ENCODE data around the gene TRPM4.
A peak's percentile ranks its signal among the peaks of the same experiment; 100 is the strongest.
"Not testable (repeated sequence)": the region's sequence is repeated elsewhere in the genome, so short reads cannot be mapped to it uniquely, and the experiment has no call there.

TRPM4 gene

DNA sequence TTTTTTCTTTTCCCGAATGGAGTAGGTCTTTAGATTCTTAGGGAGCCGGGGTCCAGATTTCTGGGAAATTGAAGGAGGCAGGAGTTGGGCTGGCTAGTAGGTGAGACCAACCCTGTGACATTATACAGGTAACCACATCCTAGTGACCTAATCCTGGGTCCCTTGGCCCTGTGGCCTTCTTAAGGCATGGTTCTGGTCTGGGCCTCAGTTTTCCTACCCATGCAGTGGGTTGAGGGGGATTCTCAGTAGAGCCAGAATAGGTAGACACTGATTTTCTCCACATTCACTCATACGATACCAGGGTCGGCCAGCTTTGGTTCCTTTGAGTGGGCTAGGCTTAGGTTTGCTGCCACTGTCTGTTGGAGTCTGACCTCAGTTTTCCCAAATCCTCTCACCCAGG lies 31.0 kb upstream of the TRPM4 start:
- no peak for DNase-seq (ENCODE audit: low read depth in 3 of 3, low spot score in 1 of 3)

DNA sequence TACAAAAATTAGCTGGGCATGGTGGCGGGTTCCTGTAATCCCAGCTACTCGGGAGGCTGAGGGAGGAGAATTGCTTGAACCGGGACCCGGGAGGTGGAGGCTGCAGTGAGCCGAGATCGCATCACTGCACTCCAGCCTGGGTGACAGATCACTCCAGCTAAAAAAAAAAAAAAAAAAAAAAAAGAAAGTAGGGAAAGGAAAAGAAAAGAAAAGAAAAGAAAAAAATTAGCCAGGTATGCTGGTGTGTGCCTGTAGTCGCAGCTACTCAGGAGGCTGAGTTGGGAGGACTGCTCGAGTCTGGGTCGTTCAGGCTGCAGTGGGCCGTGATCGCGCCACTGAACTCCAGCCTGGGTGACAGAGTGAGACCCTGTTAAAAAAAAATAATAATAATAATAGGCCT lies 30.4 kb upstream of the TRPM4 start:
- not testable (repeated sequence) for DNase-seq (ENCODE audit: low read depth in 3 of 3, low spot score in 1 of 3)

DNA sequence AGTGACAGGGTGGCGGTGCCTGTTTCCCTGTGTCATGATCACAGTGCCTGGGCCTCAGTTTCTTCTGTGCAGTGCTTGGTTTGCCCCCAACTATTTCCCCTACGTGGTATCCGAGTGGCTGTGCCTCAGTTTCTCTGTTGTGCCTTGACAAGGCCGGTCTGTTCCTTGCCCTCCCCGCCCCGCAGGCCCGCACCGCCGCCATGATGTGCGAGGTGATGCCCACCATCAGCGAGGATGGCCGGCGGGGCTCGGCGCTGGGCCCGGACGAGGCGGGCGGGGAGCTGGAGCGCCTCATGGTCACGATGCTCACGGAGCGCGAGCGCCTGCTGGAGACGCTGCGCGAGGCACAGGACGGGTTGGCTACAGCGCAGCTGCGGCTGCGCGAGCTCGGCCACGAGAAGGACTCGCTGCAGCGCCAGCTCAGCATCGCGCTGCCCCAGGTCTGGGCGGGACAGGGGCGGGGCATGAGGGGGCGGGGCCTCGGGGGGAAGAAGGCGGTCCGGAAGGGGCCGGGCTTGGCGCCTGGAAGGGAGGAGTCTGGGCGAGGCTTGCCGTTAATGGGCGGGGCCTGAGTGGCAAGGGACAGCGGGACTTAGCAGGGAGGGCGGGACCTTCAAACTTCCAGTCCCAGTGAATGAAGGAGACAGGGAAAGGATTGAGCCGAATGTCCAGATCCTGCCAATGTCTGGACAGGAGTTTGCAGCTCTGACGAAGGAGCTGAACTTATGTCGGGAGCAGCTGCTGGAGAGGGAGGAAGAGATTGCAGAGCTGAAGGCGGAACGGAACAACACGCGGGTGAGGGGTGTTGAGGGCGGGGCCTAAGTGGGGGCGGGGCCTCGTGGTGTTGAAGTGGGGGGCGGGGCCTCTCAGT lies 29.7 kb upstream of the TRPM4 start:
- DNase-seq (ENCODE audit: low read depth in 3 of 3, low spot score in 1 of 3) = peak; percentile 87 to 93 (median 87)

DNA sequence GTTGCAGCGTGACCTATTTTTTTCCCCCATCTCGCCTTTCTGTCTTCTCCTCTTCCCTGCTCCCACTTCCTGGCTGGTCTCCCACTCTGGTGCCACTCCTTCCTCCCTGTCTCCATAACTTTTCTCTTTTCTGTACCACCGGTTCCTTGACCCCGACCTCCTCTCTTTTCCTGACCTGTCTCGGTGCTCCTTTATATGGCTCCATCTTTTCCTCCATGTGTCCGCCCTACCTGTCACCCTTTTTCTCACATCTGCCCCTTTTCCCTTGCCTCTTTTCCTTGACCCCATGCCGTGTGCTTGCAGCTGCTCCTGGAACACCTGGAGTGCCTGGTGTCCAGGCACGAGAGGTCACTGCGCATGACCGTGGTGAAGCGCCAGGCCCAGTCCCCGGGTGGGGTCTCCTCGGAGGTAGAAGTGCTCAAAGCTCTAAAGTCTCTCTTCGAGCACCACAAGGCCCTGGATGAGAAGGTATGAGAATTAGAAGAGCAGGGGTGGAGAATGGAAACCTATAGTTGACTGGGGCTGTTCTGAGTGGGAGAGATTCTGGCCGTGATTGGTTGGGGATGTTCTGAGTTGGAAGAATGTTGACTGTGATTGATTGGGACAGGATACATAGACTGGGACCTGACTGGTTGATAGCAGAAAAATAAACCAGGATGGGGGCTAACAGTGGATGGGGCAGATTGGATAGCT lies 28.9 kb upstream of the TRPM4 start:
- no peak for DNase-seq (ENCODE audit: low read depth in 3 of 3, low spot score in 1 of 3)

DNA sequence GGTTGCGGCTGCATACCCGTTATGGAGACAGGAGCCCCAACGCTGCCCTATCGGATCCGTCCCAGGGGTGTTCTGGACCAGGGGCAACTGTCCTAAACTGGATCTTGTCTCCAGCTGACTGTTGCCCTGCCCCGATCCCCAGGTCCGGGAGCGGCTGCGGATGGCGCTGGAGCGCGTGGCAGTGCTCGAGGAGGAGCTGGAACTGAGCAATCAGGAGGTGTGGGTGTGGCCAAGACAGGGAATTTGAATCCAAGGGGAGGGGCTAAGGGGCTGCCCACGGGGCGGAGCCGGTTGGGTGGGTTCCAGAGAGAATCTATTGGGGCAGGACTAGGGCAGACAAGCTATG lies 28.4 kb upstream of the TRPM4 start:
- no peak for DNase-seq (ENCODE audit: low read depth in 3 of 3, low spot score in 1 of 3)

DNA sequence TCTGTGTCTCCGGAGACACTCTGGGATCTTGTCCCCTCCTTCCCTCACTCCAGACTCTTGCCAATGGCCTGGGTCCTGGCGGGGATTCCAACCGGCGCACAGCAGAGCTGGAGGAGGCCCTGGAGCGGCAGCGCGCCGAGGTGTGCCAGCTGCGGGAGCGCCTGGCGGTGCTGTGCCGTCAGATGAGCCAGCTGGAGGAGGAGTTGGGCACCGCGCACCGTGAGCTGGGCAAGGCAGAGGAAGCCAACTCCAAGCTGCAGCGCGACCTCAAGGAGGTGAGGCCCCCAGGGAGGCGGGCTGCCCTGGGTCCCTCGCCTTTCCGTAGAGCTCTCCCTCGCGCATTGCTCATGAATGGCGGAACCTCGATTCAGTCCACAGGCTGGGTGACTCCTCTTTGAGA lies 27.3 kb upstream of the TRPM4 start:
- DNase-seq (ENCODE audit: low read depth in 3 of 3, low spot score in 1 of 3) = no peak

DNA sequence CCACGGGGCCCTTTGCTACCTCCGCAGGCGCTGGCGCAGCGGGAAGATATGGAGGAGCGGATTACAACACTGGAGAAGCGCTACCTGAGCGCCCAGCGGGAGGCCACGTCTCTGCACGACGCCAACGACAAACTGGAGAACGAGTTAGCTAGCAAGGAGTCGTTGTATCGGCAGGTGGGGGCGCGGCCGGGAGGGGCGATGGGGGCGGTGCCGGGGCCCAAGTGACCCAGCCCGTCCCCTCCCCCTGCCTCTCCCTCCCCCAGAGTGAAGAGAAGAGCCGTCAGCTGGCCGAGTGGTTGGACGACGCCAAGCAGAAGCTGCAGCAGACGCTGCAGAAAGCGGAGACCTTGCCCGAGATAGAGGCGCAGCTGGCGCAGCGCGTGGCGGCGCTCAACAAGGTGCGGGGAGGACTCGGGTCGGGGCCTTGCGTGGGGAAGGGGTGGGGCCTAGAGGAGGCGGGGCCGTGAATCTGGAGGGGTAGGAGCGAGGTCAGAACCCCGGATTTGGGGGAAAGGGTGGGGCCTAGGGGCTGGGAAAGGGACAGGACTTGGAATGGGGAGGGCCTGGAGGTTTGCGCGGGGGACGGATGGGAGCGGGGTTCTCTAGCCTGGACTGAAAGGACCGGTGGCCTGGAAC lies 24.5 kb upstream of the TRPM4 start:
- no peak for DNase-seq (ENCODE audit: low read depth in 3 of 3, low spot score in 1 of 3)

DNA sequence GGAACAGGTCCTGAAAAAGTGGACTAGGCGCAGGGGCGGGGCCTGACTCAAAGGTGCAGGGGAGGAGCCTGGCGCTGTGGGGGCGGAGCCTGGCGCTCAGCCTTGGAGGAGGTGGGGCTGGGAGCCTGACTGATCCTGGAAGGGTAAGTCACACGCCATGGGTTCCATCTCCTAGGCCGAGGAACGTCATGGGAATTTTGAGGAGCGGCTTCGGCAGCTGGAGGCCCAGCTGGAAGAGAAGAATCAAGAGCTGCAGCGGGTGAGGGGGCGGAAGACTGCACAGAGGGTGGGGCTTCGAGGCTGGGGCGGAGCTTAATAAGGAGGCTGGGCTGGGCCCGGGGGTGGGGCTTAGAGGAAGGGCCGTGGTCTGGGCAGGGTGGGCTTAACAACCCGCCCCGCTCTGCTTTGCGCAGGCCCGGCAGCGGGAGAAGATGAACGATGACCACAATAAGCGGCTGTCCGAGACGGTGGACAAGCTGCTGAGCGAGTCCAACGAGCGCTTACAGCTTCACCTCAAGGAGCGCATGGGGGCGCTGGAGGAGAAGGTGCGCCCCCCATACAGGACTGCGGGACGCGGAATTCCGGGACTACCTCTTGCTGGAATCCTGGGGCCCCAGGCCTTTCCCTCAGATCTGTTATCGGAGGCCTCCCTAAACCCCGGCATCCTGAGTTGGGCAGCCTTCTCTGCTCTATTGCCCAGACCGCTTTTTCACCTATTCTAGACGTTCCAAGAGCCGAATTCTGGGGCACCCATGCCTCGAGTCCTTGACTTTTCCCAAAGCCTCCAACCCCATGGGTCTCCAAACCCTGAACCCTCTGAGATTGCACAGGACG lies 23.8 kb upstream of the TRPM4 start:
- DNase-seq (ENCODE audit: low read depth in 3 of 3, low spot score in 1 of 3) = no peak

DNA sequence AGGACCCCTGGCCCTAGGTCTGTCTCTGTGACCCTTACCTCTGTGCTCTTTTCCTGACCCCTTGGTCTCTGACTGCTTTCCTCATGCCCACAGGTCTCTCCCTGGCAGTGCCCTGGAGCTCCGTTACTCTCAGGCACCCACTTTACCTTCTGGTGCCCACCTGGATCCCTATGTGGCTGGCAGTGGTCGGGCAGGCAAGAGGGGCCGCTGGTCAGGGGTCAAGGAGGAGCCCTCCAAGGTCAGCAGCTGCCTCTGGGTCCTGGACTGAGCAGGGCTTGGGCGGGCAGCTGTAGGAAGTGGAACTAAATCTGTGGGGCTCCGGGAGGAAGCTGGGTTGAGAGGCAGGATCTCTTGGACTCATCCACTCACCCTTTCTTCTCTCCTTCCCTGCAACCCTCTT lies 21.9 kb upstream of the TRPM4 start:
- no peak for DNase-seq (ENCODE audit: low read depth in 3 of 3, low spot score in 1 of 3)

DNA sequence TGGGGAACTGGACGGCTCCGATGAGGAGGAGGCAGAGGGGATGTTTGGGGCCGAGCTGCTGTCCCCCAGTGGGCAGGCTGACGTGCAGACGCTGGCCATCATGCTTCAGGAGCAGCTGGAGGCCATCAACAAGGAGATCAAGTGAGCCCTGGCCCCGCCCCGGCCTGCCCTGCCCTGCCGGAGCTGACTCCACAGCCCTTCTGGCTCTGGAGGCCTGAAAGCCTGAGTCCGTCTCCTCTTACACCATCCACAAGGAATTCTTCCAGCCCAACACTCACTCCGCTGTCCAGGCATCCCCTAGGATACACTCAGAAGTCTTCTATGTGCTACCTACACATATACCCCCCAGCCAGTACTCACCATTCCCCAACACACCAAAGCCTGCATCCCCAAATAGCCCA lies 20.8 kb upstream of the TRPM4 start:
- DNase-seq (ENCODE audit: low read depth in 3 of 3, low spot score in 1 of 3) = no peak

DNA sequence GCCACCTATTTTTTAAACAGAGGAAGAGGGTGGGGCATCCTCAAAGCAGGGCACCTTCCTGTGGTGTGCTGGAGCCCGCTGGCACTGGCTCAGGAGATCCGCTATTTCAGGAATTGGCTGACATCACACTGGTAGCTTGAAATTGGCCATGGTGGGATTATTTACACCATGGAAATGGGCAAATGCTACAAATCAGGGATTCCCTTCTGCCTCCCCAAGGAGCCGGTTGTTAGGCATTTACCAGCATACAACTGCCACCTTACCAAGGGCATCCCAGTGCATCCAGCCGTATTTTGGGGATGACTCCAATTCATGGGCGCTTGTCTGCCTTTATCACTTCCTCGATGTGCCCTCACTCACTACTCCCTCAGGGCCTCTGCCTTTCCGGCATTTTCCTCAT lies 16.6 kb upstream of the TRPM4 start:
- DNase-seq (ENCODE audit: low read depth in 3 of 3, low spot score in 1 of 3) = no peak

DNA sequence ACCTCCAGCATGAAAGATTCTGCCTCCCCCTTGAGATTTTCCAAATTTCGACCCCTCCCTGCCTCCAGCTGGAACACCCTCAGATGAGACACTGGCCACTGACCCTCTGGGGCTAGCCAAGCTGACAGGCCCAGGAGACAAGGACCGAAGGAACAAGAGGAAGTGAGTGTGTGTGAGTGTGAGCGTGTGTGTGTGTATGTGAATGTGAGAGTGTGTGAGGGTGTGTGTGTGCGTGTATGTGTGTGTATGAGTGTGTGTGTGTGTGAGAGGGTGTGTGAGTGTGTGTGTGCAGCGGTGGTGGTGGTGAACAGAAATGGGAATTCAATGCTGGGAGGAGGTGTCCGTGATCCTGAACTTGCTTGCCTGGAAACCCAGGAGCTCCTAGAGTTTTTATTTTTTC lies 16.2 kb upstream of the TRPM4 start:
- no peak for DNase-seq (ENCODE audit: low read depth in 3 of 3, low spot score in 1 of 3)

DNA sequence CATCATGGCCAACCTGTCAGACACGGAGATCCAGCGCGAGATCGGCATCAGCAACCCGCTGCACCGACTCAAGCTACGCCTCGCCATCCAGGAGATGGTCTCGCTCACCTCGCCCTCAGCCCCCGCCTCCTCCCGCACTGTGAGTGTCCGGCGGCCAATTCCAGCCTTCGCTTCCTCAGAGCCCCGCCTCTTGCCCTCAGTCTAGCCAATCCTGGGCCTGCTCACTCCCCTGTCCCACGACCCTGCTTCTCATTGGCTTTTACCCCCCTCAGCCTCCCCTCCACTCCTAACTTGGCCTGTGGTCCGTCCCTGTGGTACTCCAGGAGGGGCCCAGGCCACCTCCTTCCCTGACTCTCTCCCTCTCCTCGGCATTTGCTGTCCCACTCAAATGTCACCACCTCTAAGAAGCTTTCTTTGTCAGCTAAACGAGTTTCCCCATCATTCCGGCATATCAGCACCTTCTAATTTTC lies 14.7 kb upstream of the TRPM4 start:
- peak in 1 of 3 donors; percentile 45 for DNase-seq (ENCODE audit: low read depth in 3 of 3, low spot score in 1 of 3)

DNA sequence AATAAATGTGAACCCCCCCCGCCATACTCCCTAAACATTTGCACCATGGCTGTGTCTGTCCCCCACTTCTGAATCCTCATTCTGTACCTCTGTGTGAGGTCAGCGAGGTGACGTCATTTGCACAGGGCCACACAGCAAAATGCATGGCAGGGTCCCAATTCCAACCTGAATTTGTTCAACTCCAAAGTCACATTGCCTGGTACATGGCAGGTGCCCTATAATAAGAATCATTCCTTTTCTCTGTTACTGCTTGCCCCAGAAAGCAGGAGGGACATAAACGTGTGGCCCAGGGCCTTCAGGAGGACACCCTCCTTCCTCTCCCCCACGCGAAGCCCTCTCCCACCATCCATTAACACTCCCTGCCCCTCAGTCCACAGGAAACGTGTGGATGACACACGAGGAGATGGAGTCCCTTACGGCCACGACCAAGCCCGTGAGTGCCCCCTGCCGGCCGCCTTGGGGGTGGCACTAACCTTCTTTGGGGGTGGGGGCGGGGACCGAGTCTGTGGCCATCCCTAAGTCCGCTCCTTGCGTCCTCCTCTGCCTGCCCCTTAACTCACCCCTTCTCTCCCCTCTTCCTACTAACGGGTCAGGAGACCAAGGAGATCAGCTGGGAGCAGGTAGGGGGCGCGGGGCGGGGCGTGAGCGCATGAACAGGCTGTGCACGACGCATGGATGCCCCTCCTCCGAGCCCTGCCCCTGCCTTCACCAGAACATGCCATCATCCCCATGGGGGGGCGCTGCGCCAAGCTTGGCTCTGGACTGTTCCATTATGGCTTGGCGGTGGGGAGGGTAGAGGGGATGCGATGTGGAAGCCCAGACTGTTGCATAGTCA lies 11.8 kb upstream of the TRPM4 start:
- DNase-seq (ENCODE audit: low read depth in 3 of 3, low spot score in 1 of 3) = peak in 2 of 3 donors; percentile 51 to 82

DNA sequence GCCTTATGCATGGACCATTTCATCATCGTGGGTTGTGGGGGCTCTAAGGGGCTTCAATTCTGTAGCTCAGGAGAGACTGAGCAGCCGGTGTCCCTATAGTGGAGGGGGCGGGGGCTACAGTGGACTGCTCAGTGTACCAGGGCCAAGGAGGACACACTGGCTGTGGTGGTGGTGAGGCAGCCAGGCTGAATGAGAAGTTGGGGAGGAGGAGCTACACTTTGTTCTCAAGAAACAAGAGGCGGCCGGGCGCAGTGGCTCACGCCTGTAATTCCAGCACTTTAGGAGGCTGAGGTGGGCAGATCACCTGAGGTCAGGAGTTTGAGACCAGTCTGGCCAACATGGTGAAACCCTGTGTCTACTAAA lies 11.2 kb upstream of the TRPM4 start:
- not testable (repeated sequence) for DNase-seq (ENCODE audit: low read depth in 3 of 3, low spot score in 1 of 3)

DNA sequence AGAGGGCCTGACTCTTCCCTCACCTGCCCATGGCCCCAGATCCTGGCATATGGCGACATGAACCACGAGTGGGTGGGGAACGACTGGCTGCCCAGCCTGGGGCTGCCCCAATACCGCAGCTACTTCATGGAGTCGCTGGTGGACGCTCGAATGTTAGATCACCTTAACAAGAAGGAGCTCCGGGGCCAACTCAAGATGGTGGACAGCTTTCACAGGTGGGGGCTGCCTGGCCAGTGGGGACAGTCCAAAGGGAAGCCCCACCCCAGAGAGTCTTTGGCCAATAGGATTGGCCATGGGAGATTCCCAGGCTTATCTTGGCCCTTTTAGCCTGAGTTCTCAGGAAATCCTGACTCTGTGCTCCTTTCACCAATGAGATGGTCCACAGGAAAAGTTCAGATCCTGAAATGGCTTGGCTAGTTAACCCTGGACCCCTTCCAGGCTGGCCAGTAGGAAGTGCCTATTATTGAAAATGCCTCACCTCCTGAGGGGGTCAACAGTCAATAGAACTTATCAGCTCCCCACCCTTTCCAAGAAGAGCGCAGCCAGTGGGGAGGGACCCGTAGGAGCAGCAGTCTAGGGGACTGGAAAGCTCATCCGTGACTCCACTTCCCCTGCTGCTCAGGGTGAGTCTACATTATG lies 9.4 kb upstream of the TRPM4 start:
- no peak for DNase-seq (ENCODE audit: low read depth in 3 of 3, low spot score in 1 of 3)

DNA sequence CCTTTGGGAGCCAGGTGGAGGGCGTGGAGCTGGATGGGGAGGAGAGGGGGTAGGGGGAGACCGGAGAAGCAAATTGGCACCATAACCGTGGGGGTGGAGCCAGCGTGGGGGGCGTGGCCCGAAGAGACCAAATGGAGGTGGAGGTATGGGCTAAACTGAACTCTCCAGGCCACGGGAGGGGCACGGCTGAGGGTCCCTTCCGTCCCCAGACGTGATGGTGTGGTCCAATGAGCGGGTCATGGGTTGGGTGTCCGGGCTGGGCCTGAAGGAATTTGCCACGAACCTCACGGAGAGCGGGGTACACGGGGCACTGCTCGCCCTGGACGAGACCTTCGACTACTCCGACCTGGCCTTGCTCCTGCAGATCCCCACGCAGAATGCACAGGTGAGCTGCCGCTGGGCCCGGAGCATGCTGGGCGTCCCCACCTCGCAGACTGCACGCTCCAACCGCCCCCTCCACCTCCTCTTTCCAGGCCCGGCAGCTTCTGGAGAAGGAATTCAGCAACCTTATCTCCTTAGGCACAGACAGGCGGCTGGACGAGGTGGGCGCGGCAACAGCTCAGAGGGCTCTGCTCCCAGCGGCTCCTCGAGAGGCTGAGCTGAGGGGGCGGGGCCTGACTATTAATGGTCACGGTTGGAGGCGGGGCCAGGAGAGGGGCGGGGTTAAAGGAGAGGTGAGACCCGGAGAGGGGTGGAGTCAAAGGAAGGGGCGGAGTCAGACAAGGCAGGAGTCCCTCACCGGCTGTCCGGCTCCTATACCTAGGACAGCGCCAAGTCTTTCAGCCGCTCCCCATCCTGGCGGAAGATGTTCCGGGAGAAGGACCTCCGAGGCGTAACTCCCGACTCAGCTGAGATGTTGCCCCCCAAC lies 8.6 kb upstream of the TRPM4 start:
- DNase-seq (ENCODE audit: low read depth in 3 of 3, low spot score in 1 of 3) = peak in 2 of 3 donors; percentile 39 to 65

DNA sequence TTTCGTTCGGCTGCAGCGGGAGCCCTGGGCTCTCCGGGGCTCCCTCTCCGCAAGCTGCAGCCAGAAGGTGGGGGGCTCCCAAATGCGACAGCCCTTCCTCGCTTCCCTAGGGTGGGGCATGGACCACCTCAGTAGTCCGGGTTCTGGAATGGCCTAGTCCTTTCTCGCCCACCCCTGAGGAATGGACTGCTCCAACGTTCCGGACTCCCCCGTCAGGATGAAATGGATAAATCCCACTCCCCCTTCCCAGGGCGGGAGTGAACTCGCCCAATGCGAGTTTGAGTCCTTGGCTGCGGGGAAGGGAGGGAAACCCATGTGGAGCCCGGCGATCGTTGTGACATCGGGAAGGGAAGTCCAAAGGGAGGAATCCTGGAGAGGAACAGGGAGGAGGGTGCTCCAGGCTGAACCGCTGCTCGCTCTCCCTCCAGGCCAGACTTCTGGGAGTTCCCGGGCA lies 7.9 kb upstream of the TRPM4 start:
- no peak for DNase-seq (ENCODE audit: low read depth in 3 of 3, low spot score in 1 of 3)

Data from stimulated activated CD4-positive, alpha-beta T cell treated with anti-CD3 and anti-CD28 coated beads, TNF-alpha, amount 100 ng/mL, for 1 hour (primary cell).